Activated naive CD8-positive, alpha-beta T cell treated with anti-CD3 and anti-CD28 coated beads, Interleukin-2, amount 50 U/mL, for 24 hours (primary cell): ENCODE data around the gene MORN4.

ENCODE experiments used
- ATAC-seq: fragments of 150-1000 bp; cut with Tn5 transposase; one replicate; pipeline ENCODE4 v1.10.0; 2021
- DNase-seq: peaks from one replicate; pipeline ENCODE4 v3.0.0; 2021
- H3K27ac Mint-ChIP-seq: one replicate; pipeline ENCODE4 v1.8.0; 2021; ENCODE audit warnings: mild to moderate bottlenecking, mixed read lengths
- H3K27me3 Mint-ChIP-seq: one replicate; pipeline ENCODE4 v1.8.0; 2021; ENCODE audit warnings: mixed read lengths
- H3K36me3 Mint-ChIP-seq: one replicate; pipeline ENCODE4 v1.8.0; 2021; ENCODE audit warnings: low read depth, mixed read lengths
- H3K4me1 Mint-ChIP-seq: one replicate; pipeline ENCODE4 v1.8.0; 2021; ENCODE audit warnings: mixed read lengths
- H3K4me3 Mint-ChIP-seq: one replicate; pipeline ENCODE4 v1.8.0; 2021; ENCODE audit warnings: mild to moderate bottlenecking, moderate library complexity, mixed read lengths
- H3K9me3 Mint-ChIP-seq: one replicate; pipeline ENCODE4 v1.8.0; 2021; ENCODE audit warnings: mixed read lengths

The MORN4 gene

DNA sequence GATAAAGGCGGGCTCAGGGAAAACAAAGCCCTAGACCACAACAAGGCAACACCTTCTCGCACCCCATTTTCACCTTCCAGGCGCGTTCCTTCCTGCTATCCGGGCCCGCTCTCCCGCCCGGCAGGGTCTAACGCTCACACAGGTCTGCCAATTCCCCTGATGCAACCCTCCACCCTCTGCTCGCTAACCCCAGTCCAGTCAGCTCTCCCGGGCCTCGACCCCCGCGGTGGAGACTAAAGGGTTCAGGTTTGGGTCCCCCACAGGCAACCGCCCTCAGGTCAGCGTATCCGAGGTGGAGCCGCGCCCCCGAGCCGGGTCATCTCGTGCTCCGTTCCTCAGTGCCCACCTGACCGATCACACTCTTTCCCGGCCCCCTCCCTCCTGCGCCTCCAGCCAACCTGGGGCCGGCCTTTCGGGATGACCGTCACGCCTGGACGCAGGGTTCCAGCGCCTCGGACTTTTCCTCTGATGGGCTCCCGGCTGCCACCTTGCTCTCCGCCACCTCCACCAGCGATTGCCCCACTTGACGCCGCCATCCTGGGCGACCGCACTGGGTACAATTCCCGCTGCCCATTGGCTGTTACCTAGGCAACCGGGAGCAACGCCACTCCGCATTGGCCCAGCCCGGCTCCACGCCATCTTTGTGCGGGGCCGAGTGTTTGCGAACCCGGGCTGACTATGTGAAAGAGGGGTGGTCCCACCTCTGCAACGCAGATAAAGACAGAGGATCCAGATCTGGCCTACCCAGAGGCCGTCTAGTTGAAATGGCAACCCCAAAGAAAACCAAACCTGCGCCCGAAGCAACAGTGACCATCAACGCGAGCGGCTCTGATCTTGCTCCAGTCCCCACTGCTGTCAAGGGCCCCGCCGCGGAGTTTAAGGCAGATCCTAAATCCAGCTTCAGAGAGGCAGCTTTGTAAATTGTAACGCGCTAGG is at the start of gene MORN4:
MORN4 (minus strand) TSS at position 552 of the 936 bp plus-strand sequence. CDS start 13,847 bp downstream, outside the sequence.
- H3K27me3 Mint-ChIP-seq, result peaks cover 2% of the 10 kb centered on the region
- H3K4me1 Mint-ChIP-seq, result peaks cover 17% of the 10 kb centered on the region

DNA sequence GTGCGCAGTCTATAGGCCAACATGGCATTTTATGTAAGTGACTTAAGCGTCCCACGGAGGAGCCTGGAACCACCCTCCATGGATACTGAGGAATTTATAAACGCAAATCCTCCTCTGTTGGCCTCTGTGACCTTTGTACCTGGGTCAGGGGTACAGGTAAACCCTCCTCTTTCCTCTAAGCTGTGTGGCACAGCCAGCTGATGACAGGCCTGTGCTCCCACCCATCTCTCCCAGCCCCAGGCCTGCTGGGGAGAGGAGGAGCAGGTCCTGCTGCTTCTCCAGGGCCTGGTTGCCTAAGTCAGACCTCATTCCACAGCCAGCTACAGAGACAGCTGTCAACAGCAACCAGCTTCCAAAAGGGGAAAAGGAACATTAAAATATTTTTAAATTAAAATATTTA is 48.7 kb upstream of the MORN4 start:
- Mint-ChIP-seq H3K27me3 (no peaks in the 10 kb centered on the region), H3K9me3 (no peaks in the 10 kb centered on the region), H3K27ac (no peak overlapping the region), H3K36me3 (no peaks in the 10 kb centered on the region), H3K4me3 (no peak overlapping the region), H3K4me1 (peaks cover 6% of the 10 kb centered on the region)
- DNase-seq (no peak), ATAC-seq (no peak)

More for the DNA sequence above, at the start of gene MORN4:
- Mint-ChIP-seq H3K9me3 (no peaks in the 10 kb centered on the region), H3K36me3 (peaks cover 3% of the 10 kb centered on the region), H3K4me3 (peak within 1 kb of the TSS; percentile 99), H3K27ac (peak within 1 kb of the TSS; percentile 96)
- peak; percentile 97 for ATAC-seq
- DNase-seq, result peak; percentile 90

DNA sequence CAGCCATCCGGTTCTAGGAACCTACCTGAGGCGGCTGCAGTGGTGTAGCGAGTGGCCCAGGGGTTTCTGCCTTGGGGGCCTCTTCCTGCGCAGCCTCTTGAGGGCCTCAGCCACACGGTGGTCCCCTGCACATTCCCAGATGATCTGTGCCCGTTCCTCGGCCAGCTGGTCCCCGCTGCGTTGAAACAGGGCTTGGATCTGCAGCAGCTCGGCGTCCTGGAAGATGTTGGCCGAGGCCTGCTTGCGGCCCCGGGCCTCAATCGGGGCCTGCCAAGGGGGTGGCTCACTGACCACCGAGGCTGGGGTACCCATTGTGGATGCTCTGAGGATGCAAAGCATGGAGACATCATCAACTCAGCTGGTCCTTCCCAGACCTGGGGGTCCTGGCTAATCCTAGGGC is 46.3 kb upstream of the MORN4 start:
- Mint-ChIP-seq H3K27me3 (no peaks in the 10 kb centered on the region), H3K4me3 (no peak overlapping the region), H3K9me3 (no peaks in the 10 kb centered on the region), H3K36me3 (no peaks in the 10 kb centered on the region), H3K27ac (no peak overlapping the region), H3K4me1 (peaks cover 3% of the 10 kb centered on the region)
- DNase-seq, result no peak
- no peak for ATAC-seq

DNA sequence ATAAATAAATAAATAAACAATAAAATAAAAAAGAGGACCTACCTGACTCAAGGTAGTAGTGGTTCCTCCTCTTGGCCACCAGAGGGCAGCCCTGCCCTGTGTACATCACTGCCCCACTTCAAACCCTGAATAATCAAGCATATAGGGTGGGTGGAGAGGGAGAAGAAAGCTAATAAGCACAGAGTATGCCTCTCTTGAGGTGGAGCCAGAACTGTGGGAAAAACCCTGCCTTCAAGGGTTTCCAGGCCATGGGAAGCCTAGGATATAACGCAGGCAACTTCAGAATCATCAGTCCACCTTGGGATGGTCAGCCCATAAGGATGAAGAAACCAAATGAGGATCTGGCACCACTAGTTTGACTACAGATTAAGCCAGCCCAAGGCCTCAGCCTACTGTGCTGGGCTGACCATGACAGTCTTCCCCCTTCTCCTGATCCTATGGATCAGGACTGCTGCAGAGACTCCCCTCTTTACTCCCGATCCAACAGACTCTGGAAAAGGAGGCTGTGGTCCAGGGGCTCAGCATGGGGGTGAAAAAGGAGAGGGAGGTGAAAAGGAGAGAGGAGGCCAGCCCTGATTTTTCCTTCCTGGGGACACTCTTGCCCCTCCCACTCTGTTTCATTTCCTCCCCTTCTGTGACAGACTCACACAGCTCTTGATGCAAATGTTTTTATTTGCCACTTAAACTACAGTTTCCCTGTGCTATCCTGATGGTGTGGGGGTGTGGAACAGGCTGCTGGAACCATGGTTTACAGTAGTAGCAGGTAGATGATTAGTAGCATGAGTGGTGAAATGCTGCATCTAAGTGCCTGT is 43.7 kb upstream of the MORN4 start:
- ATAC-seq (peak; percentile 61), DNase-seq (peak; percentile 39)
- Mint-ChIP-seq H3K27me3 (no peaks in the 10 kb centered on the region), H3K4me3 (no peak overlapping the region), H3K36me3 (peaks cover 2% of the 10 kb centered on the region), H3K4me1 (peaks cover 16% of the 10 kb centered on the region), H3K9me3 (no peaks in the 10 kb centered on the region), H3K27ac (no peak overlapping the region)

DNA sequence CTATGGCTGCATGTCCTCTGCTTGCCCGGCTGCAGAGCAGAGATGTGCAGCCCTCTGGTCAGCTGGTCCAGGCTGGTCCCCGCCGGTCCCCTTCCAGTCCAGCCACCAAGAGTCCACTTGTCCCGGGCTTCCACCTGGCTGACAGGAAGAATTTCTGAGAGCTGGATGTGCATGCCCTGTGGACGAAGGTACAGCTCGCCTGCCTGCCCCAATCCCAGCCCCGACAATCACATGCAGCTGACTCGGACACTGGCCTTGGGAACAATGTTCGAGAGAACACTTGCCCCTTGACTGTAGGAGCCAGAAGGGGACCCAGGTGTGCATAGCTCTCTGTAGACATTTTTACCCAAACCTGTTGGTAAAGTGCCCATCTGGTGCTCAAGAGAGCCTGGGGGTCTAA is 41.9 kb upstream of the MORN4 start:
- ATAC-seq, result no peak
- H3K4me3 Mint-ChIP-seq, result no peak overlapping the region
- no peaks in the 10 kb centered on the region for H3K27me3 Mint-ChIP-seq
- H3K27ac Mint-ChIP-seq, result no peak overlapping the region
- H3K36me3 Mint-ChIP-seq, result peaks cover 2% of the 10 kb centered on the region
- no peak for DNase-seq
- H3K9me3 Mint-ChIP-seq, result no peaks in the 10 kb centered on the region
- H3K4me1 Mint-ChIP-seq, result peaks cover 16% of the 10 kb centered on the region

DNA sequence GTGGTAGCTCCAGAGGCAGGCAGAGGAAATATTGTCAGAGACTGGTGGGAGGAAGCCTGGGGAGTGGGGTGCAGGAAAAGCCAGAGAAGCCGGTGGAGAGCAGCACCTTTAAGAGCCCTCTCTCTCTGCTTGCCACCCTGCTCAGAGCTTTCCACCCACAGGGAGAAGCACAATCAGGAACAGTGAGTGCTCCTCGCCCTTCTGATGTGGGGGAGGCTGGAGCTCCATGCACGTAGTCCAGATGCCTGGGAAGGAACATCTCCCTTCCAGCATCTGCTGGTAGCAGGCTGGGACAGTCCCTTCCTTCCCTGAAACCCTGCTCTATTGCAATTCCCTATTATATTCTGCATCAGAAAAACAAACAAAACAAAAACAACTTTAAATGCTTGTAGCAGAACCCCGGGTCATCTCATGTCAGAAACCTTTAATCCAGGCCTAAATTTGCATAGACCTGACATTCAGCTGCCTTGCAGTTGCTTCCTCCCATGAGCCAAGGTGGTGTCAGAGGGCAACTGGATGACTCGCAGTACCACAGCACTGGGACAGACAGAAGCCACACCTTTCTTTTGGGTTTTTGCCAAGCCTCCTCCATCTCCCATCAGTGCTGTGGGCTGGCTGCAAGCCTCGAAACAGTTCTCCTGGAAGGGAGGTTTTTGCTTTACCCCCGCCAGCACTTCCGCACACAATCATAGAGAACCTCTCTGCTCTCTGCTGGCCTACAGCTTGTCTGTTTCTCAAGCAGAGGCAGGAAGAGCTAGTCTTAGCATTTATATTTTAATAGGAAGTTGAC is 40.6 kb upstream of the MORN4 start:
- peak; percentile 93 for ATAC-seq
- Mint-ChIP-seq H3K4me3 (no peak overlapping the region), H3K9me3 (no peaks in the 10 kb centered on the region), H3K27me3 (no peaks in the 10 kb centered on the region), H3K4me1 (peaks cover 16% of the 10 kb centered on the region), H3K27ac (peak overlapping the region; percentile 22), H3K36me3 (peaks cover 2% of the 10 kb centered on the region)
- peak; percentile 41 for DNase-seq

DNA sequence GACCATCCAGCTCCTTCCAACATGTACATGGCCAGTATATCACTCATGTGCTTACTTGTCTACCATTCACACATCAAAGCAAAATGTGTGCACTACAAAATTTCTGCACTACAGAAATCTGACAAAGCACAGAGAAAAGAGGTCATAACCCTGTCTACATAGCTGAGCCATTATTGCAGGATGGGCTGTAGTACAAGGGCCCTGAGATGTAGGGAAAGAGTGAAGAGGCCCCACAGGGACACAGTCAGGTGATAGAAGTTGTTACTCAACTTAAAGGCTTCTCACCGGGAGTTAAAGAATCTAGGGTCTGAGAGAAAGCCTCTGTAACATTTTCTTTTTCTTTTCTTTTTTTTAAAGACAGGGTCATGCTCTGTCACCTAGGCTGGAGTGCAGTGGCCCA is 36.3 kb upstream of the MORN4 start:
- Mint-ChIP-seq H3K4me1 (peaks cover 14% of the 10 kb centered on the region), H3K9me3 (no peaks in the 10 kb centered on the region), H3K27ac (no peak overlapping the region), H3K4me3 (no peak overlapping the region), H3K27me3 (no peaks in the 10 kb centered on the region), H3K36me3 (peaks cover 11% of the 10 kb centered on the region)
- DNase-seq (no peak), ATAC-seq (no peak)

DNA sequence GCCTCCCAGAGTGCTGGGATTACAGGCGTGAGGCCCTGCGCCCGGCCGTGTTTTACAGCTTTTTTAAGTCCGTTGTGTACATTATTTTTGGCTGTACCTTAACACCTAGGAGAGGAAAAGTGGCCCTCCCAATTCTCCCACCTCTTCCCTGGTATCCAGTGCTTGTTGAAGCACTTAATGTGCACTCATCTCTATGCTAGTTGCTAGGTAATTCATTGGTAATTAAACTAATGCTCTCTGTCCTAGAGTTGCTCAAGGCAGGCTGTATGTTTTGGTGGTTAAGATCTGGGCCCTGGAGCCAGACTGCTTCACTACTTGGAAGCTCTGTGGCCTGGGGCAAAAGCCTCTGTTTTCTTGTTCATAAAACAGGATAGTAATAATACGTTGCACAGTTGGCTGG is 34.2 kb upstream of the MORN4 start:
- Mint-ChIP-seq H3K27ac (no peak overlapping the region), H3K4me1 (peaks cover 2% of the 10 kb centered on the region), H3K36me3 (peaks cover 21% of the 10 kb centered on the region)

DNA sequence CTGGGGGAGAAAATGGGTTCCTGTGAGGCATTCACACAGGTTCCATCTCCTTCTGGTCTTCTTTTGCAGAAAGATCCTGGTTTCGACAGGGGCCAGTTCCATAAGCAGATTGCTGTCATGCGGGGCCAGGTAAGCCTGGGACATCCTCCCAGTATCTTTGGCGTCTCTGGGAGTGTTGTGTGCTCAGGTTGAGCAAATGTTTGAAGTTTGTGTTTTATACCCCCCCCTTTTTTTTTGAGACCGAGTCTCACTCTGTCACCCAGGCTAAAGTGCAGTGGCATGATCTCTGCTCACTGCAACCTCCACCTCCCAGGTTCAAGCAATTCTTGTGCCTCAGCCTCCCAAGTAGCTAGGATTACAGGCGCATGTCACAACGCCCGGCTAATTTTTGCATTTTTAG is 33.7 kb upstream of the MORN4 start:
- H3K4me3 Mint-ChIP-seq, result no peak overlapping the region
- H3K36me3 Mint-ChIP-seq, result peaks cover 22% of the 10 kb centered on the region
- ATAC-seq, result no peak
- peaks cover 2% of the 10 kb centered on the region for H3K4me1 Mint-ChIP-seq
- no peaks in the 10 kb centered on the region for H3K27me3 Mint-ChIP-seq
- H3K27ac Mint-ChIP-seq, result no peak overlapping the region
- no peaks in the 10 kb centered on the region for H3K9me3 Mint-ChIP-seq
- no peak for DNase-seq

More for the DNA sequence above, 34.2 kb upstream of the MORN4 start:
- Mint-ChIP-seq H3K9me3 (no peaks in the 10 kb centered on the region), H3K4me3 (no peak overlapping the region), H3K27me3 (no peaks in the 10 kb centered on the region)
- ATAC-seq (no peak), DNase-seq (no peak)

DNA sequence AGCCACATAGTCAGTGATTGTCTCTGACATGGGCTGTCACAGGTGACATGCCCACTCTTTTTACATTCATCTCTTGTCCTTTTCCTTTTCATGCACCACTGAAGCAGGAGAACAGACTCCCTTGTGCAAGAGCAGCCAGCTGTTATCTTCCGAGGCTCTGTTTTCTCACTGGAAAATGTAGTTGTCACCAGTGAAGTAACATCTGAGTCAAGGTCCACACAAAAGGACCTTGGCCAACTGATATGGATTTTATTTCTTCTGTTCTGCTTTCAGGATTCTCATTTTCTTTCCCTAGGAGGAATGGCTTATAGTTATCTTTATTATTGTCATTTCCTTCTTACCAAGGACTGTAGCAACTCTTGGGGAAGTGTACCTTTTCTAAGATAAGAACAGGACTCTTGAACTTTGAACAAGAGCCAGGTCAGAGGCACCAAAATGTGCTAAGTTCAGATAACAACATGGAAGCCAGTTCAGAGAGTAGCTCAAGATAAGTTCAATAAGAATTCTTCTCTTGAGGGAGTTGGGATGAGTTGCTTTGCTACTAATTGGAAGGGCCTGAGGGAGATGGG is 31.1 kb upstream of the MORN4 start:
- Mint-ChIP-seq H3K9me3 (no peaks in the 10 kb centered on the region), H3K4me1 (peaks cover 2% of the 10 kb centered on the region), H3K4me3 (no peak overlapping the region), H3K27me3 (no peaks in the 10 kb centered on the region), H3K36me3 (peaks cover 25% of the 10 kb centered on the region), H3K27ac (no peak overlapping the region)
- ATAC-seq, result no peak
- no peak for DNase-seq

DNA sequence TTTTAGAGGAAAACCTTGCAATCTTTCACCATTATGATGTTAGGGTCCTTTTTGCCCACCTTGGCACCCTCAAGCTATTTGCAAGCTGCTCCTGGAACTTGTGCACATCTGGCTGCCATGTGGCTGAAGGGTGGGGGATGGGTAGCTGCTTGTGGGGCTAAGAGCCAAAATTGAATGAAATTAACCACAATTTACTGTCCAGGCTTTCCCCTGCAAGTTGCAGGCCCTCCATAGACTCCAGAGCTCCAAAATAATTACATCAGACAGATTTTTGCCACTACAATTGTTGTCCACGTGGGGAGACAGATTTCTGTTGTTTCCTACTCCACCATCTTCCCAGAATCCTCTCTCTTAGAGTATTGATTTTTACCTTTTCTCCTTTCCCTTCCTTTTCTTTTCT is 26.3 kb upstream of the MORN4 start:
- Mint-ChIP-seq H3K27me3 (no peaks in the 10 kb centered on the region), H3K4me1 (no peaks in the 10 kb centered on the region), H3K27ac (no peak overlapping the region), H3K36me3 (peaks cover 27% of the 10 kb centered on the region), H3K9me3 (no peaks in the 10 kb centered on the region), H3K4me3 (no peak overlapping the region)
- DNase-seq, result no peak
- no peak for ATAC-seq

DNA sequence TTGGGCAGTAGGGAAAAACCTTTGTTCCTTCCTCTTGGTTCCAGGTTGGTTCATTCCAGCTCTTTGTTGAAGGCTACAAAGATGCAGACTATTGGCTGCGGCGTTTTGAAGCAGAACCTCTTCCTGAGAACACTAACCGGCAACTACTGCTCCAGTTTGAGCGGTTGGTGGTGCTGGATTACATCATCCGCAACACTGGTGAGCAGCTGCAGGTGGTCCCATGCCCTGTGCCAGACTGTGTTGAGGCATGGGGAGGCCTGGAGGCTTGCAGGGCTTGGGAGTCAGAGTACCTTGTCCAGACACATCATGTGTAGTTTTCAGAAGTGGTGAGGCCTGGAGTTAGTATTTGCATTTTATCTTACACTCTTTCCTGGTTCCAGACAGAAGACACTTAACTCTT is 23.5 kb upstream of the MORN4 start:
- H3K27me3 Mint-ChIP-seq, result no peaks in the 10 kb centered on the region
- ATAC-seq, result no peak
- no peak for DNase-seq
- no peaks in the 10 kb centered on the region for H3K4me1 Mint-ChIP-seq
- H3K27ac Mint-ChIP-seq, result no peak overlapping the region
- peaks cover 28% of the 10 kb centered on the region for H3K36me3 Mint-ChIP-seq
- H3K4me3 Mint-ChIP-seq, result no peak overlapping the region
- no peaks in the 10 kb centered on the region for H3K9me3 Mint-ChIP-seq

DNA sequence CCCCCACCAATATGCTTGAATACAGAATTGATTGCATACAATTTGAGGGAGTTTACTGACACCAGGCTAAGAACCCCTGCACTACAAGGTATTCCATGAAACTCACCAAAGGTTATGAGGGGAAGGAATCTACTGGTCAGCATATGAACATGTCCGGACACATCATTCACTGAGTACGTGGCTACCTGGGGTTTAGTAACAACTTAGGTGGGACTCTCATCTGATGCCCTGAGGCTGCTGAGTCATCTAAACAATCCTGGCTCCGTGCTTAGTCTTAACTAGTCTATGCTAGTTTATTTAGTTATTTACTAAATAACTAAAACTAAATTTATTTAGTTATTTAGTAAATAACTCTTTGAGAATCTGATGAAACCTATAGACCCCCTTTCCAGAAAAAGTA is 18.5 kb upstream of the MORN4 start:
- Mint-ChIP-seq H3K27ac (no peak overlapping the region), H3K4me3 (no peak overlapping the region), H3K9me3 (no peaks in the 10 kb centered on the region), H3K4me1 (peaks cover 19% of the 10 kb centered on the region), H3K27me3 (no peaks in the 10 kb centered on the region), H3K36me3 (peaks cover 16% of the 10 kb centered on the region)
- DNase-seq (no peak), ATAC-seq (no peak)

DNA sequence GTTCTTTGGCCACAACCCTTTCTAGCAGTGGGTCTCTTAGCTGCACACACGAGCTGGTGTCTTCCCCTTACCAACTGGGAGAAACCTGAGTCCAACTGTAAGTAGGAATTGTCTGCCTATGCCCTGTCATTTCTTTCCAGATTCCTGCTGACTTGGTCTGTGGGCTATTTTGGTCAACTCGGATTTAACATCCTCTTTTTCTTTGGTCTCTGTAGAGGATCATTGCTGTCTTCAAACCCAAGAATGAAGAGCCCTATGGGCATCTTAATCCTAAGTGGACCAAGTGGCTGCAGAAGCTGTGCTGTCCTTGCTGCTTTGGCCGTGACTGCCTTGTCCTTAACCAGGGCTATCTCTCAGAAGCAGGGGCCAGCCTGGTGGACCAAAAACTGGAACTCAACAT is 17.4 kb upstream of the MORN4 start:
- no peak for DNase-seq
- H3K4me3 Mint-ChIP-seq, result no peak overlapping the region
- no peak overlapping the region for H3K27ac Mint-ChIP-seq
- H3K9me3 Mint-ChIP-seq, result no peaks in the 10 kb centered on the region
- ATAC-seq, result no peak
- no peaks in the 10 kb centered on the region for H3K27me3 Mint-ChIP-seq
- peaks cover 18% of the 10 kb centered on the region for H3K36me3 Mint-ChIP-seq
- H3K4me1 Mint-ChIP-seq, result peaks cover 19% of the 10 kb centered on the region
